NOMO-1 treated with DMSO at 0.1 percent for 48 hours (cell line): ENCODE data around the gene SIGLEC9.

Source experiments
- DNase-seq: peaks from one replicate; lab custom pipeline; 2025; ENCODE audit not compliant: unreplicated experiment; lab: John Stamatoyannopoulos, UW

Gene SIGLEC9

DNA sequence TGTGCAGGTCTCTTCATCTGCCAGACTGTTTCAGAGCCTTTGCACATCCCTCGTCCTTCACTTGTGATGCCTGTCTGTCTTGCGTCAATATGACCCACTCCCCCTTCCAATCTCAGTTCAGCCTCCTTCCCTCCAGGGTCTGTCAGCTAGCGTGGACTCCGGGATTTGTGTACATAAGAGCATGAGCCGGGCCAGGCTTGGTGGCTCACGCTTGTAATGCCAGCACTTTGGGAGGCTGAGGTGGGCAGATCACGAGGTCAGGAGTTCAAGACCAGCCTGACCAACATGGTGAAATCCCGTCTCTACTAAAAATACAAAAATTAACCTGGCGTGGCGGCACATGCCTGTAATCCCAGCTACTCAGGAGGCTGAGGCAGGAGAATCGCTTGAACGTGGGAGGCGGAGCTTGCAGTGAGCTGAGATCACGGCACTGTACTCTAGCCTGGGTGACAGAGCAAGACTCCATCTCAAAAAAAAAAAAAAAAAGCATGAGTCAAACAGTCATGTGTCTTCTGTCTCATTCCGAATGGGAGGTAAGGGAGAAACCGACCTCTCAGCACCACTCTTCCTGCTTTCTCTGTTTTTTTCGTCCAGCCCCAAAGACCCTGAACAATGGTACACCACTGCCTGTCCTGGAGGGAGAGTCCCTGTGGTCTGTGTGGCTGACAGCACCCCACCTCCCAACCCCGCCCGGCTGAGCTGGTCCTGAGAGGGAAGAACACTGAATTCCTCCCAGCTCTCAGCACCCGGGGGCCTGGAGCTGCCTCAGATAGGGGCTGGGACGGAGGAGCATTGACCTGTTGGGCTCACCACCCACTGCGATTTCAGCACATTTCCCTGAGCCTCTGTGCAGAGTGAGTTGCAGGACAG is 2.4 kb upstream of the SIGLEC9 start:
- DNase-seq: no peak

DNA sequence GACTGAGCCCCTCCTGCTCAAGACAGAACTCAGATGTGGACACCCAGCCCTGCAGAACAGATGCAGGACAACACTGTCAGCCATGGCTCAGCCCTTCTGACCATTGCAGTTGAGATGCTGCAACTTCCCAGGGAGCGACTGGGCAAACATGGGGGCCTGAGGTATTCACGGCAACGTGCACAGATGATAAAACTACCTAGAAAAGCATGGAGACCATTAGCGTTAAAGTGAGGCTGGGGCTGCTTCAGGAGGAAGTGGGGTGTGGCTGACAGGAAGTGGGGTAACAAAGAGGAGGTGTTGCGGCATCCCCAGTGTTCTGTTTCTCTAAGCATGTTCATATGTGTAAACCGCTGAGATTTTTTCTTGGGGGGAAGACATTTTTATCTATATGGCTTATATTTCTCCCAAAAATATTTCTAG is 1.3 kb upstream of the SIGLEC9 start:
- peak; percentile 90 for DNase-seq

DNA sequence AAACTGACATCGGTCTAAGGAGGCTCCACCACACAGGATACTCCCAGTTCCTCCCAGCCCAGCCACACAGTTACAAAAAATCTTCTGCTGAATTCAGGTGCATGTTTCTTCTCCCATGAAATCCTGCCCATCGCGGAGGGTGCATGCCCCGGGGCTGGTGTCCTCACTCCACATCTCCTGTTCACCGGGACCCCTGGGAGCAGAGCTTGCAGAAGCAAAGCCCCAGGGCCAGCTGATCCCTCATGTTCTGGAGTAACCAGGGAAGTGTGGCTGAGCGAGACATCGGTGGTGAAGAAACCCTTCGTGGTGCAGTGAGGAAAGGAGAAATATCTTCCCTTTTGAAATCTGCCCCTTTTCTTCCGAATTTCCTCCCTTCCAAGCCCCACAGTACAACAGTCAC is 904 bp upstream of the SIGLEC9 start:
- no peak for DNase-seq

DNA sequence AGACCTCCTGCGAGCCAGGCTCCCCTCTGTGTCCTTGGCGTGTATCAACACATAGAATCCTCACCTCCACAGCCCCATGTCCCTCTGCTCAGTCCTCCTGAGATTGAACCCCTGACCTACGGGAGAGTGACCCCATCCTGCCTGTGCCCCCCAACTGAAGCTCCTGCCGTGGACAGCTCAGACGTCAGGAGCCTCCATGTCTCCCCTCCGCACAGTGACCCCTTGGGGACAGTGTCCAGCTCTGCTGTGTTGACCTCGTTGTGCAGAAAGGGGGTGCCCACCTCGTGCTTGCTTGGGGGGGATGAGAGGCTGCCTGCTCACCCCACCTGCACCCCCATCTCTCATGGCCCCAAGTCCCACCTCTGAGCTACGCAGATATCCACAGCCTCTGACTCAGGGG is 490 bp upstream of the SIGLEC9 start:
- no peak for DNase-seq

DNA sequence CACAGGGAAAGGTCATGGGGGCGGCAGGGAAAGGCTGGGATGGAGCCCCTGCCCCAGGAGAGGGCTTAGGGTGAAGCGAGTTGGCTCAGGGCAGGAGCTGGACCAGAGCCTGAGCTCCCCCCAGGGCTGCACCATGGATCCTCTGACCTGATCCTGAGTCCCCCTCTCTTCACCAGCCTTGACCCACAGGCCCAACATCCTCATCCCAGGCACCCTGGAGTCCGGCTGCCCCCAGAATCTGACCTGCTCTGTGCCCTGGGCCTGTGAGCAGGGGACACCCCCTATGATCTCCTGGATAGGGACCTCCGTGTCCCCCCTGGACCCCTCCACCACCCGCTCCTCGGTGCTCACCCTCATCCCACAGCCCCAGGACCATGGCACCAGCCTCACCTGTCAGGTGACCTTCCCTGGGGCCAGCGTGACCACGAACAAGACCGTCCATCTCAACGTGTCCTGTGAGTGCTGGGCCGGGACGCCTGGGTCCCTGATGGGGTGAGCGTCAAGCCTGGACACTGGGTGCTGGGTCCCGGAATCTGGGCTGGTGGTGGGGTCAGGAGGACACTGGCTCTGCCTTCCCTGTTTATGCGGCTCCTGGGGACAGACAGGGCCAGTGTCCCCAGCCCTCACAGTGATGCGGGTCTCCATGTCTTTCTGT is 842 bp downstream of the SIGLEC9 start:
- no peak for DNase-seq

DNA sequence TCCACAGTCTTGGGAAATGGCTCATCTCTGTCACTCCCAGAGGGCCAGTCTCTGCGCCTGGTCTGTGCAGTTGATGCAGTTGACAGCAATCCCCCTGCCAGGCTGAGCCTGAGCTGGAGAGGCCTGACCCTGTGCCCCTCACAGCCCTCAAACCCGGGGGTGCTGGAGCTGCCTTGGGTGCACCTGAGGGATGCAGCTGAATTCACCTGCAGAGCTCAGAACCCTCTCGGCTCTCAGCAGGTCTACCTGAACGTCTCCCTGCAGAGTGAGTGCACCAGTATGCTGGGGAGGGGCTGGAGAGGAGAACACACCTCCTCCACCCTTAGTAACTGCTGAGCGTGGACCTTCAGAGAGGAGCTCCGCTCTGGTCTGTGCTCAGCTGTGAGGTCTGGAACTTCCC is 2.3 kb downstream of the SIGLEC9 start:
- no peak for DNase-seq

DNA sequence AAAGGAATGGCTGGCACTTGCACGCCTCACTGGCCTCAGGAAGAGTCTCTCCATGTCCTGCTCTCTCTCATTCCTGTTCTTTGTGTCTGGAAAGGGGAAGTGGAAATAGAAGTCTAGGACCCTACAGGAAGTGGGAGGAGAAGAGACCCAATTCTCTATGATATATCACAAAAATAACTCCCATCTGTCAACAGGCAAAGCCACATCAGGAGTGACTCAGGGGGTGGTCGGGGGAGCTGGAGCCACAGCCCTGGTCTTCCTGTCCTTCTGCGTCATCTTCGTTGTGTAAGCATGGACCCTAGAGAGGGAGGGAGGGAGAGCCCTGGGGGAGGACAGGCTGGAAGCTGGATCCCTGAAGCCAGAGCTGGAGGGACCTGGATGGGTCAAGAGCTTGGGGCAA is 3.0 kb downstream of the SIGLEC9 start:
- peak; percentile 93 for DNase-seq

DNA sequence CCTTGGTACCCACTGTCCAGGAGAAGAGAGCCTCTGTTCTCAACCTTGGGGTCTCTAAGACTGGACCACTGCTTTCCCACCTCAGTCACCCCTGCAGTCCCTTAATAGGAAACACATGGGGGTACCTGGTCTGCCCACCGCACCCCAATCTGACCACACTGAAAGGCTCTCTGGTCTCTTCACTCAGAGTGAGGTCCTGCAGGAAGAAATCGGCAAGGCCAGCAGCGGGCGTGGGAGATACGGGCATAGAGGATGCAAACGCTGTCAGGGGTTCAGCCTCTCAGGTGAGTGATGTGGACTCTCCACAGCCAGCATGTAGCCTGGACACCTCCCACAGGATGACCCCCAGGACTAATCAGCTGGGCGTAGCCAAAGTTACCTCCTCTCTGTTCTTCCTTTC is 3.5 kb downstream of the SIGLEC9 start:
- no peak for DNase-seq

DNA sequence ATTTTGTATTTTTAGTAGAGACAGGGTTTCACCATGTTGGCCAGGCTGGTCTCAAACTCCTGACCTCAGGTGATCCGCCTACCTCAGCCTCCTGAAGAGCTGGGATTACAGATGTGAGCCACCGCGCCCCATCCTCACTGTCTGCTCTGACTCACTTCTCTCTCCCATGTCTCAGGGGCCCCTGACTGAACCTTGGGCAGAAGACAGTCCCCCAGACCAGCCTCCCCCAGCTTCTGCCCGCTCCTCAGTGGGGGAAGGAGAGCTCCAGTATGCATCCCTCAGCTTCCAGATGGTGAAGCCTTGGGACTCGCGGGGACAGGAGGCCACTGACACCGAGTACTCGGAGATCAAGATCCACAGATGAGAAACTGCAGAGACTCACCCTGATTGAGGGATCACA is 5.0 kb downstream of the SIGLEC9 start:
- DNase-seq: no peak

DNA sequence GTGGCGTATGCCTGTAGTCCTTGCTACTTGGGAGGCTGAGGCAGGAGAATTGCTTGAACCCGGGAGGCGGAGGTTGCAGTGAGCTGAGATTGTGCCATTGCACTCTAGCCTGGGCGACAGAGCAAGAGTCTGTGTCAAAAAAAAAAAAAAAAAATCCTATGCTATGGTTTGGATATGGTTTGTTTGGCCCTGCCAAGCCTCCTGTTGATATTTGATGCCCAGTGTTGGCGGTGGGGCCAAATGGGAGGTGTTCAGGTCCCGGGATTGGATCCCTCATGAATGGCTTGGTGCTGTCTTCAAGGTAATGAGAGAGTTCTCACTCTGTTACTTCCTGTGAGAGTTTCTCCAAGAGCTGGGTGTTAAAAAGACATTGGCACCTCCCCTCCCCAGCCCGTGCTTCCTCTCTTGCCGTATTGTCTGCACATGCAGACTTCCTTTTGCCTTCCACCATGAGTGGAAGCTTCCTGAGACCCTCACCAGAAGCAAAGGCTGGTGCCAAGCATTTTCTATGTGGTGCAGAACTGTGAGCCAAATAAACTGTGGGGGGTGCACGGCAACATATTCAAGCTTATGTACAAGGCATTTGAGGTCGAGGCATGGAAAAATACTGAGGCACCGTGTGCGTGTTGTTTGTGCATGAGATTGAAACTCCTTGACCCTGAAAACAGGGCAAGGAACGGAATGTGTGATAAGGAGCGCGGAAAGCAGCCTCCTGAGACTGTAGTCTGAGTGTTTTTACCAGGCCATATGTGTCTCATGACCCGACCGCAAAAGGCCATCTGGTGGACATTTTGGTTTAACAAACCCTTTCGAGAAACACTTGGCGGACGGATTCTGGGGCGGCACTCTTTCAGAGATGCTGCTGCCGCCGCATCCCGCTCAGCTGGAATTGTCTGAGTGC is 7.3 kb downstream of the SIGLEC9 start:
- peak; percentile 68 for DNase-seq

DNA sequence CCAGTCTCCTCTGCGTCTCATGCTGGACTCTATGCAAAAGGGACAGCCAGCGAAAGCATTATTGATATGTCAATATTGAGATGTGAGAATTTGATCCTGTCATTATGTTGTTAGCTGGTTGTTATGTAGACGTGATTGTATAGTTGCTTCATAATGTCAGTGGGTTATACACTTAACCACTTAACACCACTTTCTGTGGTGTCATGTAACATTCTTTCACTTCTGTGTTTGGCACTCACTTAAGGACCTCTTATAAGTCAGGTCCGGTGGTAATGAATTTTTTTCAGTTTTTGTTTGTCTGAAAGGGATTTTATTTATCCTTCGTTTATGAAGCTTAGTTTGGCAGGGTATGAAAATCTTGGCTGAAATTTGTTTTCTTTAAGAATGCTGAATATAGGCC is 10.3 kb downstream of the SIGLEC9 start:
- DNase-seq: peak; percentile 73

DNA sequence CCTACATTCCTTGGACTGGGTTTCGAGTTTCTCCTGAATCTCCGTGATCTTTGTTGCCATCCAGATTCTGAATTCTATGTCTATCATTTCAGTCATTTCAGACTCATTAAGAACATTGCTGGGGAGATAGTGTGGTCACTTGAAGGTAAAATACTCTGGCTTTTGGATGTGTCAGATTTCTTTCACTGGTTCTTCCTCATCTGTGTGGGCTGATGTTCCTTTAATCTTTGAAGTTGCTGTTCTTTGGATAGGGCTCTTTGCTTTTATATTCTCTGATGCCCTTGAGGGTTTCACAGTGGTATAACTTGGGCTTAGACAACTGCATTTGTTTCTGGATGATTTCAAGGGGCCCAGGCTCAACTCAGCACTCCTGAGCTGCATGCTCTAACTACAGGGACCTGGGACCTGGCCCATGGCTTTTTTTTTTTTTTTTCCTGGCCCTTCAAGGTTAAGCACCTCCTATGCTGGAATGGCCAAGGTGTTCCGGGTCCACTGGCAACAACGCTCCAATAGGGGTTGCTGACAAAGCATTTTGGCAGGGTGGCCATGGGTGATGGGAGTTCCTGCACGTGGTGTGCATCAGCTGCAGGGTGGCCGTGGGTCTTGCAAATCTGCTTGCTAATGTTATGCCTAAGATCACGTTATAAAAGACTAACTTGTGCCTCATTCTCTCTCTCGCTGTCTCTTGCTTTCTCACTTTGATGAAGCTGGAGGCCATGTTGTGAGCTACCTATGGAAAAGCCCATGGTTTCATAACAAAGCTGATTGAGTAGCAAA is 11.5 kb downstream of the SIGLEC9 start:
- DNase-seq: no peak

DNA sequence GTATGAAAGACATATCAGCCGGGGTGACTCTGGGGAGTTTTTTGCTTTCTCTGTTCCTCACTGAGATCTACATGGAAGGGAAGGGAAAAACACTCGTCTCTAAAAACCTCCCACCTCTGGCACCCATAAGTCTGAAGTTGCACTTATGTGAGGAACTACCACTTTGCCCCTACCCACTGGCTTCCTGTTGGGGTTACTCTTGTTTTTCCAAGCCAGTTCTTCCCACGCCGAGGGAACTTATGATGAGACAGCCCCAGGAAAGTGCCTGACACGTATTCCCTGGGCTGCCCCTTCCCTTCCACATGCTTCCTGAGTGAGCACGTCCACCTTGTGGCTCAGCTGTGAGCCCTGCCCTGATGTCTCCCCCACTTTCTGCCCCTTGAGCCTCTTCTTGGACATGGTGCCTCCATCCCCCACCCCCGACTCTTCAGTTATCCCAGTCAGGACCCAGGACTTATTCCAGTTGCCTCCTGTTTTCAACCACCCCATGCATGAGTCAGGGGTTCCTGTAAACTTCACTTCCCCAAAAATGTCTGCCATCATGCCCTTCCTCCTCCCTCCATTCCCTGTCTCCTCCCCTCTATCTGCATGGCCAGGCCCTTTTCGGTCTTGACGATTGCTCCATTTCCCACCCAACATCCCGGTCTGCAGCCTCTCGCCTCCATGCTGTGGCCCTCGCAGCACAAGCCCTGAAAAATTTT is 12.3 kb downstream of the SIGLEC9 start:
- peak; percentile 83 for DNase-seq

DNA sequence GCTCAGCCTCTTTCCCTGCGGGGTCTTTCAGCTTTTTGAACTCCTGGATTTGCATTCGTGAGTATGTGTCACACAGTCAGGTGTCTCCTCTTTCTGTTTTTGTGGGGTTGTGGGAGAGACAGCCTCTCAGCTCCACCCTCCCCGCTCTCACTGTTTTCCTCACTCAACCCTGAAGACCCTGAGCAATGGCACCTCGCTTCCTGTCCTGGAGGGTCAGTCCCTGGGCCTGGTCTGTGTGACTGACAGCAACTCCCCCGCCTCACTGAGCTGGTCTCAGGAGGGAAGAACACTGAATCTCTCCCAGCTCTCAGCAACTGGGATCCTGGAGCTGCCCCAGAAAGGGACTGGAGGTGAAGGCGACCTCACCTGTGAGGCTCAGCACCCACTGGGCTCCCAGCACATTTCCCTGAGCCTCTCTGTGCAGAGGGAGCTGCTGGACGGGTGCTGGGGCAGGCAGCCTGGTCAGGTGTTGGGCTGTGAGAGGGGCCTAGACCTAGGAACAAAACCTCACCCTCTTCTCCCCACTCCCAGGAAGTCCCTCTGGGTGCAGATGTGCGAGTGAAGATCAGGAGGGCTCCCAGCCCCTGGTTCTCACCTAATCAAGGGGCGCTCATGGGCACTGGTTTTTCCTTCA is 13.2 kb downstream of the SIGLEC9 start:
- no peak for DNase-seq

DNA sequence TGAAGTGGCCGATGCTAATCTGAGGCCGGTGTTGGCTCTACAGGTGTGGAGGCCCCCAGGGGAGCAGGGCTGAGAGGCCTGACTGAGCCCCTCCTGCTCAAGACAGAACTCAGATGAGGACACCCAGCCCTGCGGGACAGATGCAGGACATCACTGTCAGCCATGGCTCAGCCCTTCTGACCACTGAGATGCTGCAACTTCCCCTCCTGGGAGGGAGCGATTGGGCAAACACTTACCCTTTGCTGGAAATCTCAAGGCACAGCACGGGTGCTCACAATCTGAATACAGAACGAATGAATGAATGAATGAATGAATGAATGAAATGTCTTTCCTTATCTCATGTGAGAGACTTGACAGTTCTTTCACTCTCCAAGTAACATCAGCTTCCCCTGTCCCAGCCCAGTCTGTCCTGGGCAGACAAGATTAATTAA is 13.9 kb downstream of the SIGLEC9 start:
- peak; percentile 86 for DNase-seq

DNA sequence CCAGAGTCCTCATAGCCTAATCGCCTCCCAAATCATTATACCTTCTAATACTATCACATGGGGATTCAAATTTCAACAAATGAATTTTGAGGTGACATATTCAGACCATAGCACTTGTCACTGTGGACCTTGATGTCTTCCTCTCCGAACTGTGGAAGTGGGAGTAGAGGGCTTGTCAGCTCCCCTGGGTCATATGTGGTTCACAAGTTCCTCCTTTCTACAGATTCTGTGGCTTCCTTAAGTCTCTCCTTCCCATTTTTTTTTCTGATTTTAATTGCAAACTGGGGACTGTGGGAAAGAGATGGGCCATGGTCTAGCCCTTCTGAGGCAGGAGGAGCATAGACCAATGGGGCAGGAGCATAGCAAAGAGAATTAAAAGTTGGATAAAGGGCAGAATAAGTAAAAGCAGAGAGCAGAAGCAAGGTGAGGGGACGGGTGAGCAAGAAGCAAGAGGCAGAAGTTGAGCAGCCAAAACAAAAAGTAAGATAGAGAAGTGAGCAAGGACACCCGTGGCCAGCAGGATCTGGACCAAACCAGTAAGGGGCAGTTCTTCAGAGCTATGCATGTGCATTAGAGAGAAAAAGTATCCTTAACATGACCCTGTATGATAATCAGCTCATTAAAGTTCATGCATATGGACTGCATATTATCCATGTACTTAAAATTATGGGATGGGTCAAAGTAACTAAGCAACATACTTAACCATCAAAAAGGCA is 14.8 kb downstream of the SIGLEC9 start:
- DNase-seq: peak; percentile 82

DNA sequence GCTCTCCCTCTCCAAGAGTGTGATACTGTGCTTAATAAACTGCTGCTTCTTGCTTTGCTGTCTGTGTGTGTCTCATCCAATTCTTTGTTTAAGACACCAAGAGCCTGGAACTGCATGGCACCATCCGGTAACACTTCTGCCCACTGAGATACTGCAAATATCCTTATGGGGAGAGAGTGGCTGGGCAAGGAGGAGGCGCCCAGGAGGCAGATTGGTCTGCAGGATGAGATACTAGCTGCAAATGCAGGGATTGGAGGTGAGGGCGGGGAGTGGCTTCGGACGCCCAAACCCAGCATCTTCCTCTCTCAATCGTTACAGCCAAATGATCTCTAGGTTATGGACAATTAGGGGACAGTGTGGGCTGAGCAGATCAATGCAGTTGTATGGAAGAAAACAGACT is 15.7 kb downstream of the SIGLEC9 start:
- DNase-seq: no peak

DNA sequence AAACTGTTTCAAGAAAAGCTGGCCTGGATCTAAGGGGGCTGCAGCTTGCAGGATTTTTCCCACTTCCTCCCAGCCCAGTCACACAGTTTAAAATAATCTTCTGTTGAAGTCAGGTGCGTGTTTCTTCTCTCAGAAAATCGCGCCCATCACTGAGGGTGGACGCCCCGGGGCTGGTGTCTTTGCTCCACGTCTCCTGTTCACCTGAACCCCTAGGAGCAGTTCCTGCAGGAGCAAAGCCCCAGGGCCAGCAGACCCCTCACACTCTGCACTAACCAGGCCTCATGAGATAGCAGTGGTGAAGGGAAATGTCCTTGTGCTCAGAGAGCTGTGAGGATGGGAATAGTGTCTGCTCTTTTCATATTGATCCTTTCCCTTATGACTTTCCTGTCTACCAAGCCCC is 16.5 kb downstream of the SIGLEC9 start:
- DNase-seq: no peak

DNA sequence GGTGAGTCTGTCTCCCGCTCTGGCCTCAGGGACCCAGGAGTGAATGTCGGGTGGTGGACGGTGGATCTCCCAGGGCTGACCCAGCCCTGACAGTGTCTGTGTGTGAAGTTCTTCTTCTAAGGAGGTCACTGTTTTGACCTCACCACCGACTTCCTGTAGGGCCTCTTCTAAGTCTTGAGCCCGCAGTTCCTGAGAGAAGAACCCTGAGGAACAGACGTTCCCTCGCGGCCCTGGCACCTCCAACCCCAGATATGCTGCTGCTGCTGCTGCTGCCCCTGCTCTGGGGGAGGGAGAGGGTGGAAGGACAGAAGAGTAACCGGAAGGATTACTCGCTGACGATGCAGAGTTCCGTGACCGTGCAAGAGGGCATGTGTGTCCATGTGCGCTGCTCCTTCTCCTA is 17.4 kb downstream of the SIGLEC9 start, which contains the start of gene SIGLEC7:
TSS of gene SIGLEC7 (plus strand) at position 183 of the 400 bp plus-strand sequence. CDS start at position 252, 69 bp downstream.
- DNase-seq: peak; percentile 29
